Measurements from ENCODE around the gene TNFRSF8. TPM values are rescaled to one million over a fixed set of nuclear protein-coding genes. Genes with fewer than 3 reads are reported as not detected.

Gene TNFRSF8
- polyA plus RNA-seq, 1 donor (not counting 4 experiments of a cell fraction or from before 2014, with no cell fraction given), result 0.03 TPM

- Histone ChIP-seq H2AFZ (ENCODE audit: control insufficient read depth, low read length) (no peak overlapping the region), H3K4me2 (ENCODE audit: control insufficient read depth, extremely low read depth, insufficient read depth, low read depth, low read length) (no peak overlapping the region), H3K27ac (ENCODE audit: control insufficient read depth, insufficient read depth, low read length) (no peak overlapping the region), H3K4me1 (ENCODE audit: control insufficient read depth, extremely low read depth, insufficient read depth, low read length) (no peaks in the 10 kb centered on the region), H3K9me3 (ENCODE audit: control insufficient read depth, low read depth, low read length) (no peaks in the 10 kb centered on the region), H3K4me3 (ENCODE audit: control insufficient read depth in 2 of 3, extremely low read depth in 1 of 3, insufficient read depth in 2 of 3, low read depth in 1 of 3, low read length in 3 of 3) (no peak overlapping the region), H3K36me3 (ENCODE audit: control insufficient read depth in 2 of 2, extremely low read depth in 1 of 2, insufficient read depth in 2 of 2, low read length in 2 of 2) (no peaks in the 10 kb centered on the region), H3K27me3 (ENCODE audit: control insufficient read depth, extremely low read depth, insufficient read depth, low read length) (peaks cover 4% of the 10 kb centered on the region), H4K20me1 (ENCODE audit: control insufficient read depth, extremely low read depth, insufficient read depth, low read length) (no peaks in the 10 kb centered on the region), H3K9ac (ENCODE audit: control insufficient read depth, extremely low read depth, insufficient read depth, low read length) (no peak overlapping the region), H3K79me2 (ENCODE audit: control insufficient read depth, insufficient read depth, low read length) (no peaks in the 10 kb centered on the region), H3K9me1 (ENCODE audit: control insufficient read depth, extremely low read depth, insufficient read depth, low read length) (no peaks in the 10 kb centered on the region)
- DNase-seq (ENCODE audit: low read depth, low spot score), result no peak
- dilution Hi-C loops (cut with MboI; ENCODE audit: extremely low pct_ligation_motif_present, low sequenced_read_pairs), result no loop called here
- no peak for FAIRE-seq
- TF ChIP-seq EZH2 (IDR thresholded peaks at IDR 0.05; ENCODE audit: low read length), result no peak
- TF ChIP-seq, protein P1, sequence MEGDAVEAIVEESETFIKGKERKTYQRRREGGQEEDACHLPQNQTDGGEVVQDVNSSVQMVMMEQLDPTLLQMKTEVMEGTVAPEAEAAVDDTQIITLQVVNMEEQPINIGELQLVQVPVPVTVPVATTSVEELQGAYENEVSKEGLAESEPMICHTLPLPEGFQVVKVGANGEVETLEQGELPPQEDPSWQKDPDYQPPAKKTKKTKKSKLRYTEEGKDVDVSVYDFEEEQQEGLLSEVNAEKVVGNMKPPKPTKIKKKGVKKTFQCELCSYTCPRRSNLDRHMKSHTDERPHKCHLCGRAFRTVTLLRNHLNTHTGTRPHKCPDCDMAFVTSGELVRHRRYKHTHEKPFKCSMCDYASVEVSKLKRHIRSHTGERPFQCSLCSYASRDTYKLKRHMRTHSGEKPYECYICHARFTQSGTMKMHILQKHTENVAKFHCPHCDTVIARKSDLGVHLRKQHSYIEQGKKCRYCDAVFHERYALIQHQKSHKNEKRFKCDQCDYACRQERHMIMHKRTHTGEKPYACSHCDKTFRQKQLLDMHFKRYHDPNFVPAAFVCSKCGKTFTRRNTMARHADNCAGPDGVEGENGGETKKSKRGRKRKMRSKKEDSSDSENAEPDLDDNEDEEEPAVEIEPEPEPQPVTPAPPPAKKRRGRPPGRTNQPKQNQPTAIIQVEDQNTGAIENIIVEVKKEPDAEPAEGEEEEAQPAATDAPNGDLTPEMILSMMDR (optimal IDR thresholded peaks at IDR 0.05 in 1 of 3, IDR thresholded peaks at IDR 0.05 in 1 of 3, conservative IDR thresholded peaks at IDR 0.05 in 1 of 3; ENCODE audit: extremely low read depth in 1 of 3, insufficient read depth in 2 of 3, low read length in 3 of 3), result no peak
Measured at GRCh38 chr1:12142141-12142823, 79.2 kb downstream of the TNFRSF8 start.

DNA sequence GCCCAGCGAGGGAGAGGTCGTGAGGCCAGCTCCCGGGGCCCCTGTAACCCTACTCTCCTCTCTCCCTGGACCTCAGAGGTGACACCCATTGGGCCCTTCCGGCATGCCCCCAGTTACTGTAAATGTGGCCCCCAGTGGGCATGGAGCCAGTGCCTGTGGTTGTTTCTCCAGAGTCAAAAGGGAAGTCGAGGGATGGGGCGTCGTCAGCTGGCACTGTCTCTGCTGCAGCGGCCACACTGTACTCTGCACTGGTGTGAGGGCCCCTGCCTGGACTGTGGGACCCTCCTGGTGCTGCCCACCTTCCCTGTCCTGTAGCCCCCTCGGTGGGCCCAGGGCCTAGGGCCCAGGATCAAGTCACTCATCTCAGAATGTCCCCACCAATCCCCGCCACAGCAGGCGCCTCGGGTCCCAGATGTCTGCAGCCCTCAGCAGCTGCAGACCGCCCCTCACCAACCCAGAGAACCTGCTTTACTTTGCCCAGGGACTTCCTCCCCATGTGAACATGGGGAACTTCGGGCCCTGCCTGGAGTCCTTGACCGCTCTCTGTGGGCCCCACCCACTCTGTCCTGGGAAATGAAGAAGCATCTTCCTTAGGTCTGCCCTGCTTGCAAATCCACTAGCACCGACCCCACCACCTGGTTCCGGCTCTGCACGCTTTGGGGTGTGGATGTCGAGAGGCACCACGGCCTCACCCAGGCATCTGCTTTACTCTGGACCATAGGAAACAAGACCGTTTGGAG, 80.0 kb downstream of the TNFRSF8 start:
- FAIRE-seq (no peak), DNase-seq (ENCODE audit: low read depth, low spot score) (no peak)
- Histone ChIP-seq H3K27me3 (ENCODE audit: control insufficient read depth, extremely low read depth, insufficient read depth, low read length) (peaks cover 4% of the 10 kb centered on the region), H2AFZ (ENCODE audit: control insufficient read depth, low read length) (no peak overlapping the region), H3K4me2 (ENCODE audit: control insufficient read depth, extremely low read depth, insufficient read depth, low read depth, low read length) (no peak overlapping the region), H3K9ac (ENCODE audit: control insufficient read depth, extremely low read depth, insufficient read depth, low read length) (no peak overlapping the region), H3K4me3 (ENCODE audit: control insufficient read depth in 2 of 3, extremely low read depth in 1 of 3, insufficient read depth in 2 of 3, low read depth in 1 of 3, low read length in 3 of 3) (no peak overlapping the region), H4K20me1 (ENCODE audit: control insufficient read depth, extremely low read depth, insufficient read depth, low read length) (no peaks in the 10 kb centered on the region), H3K27ac (ENCODE audit: control insufficient read depth, insufficient read depth, low read length) (no peak overlapping the region), H3K9me1 (ENCODE audit: control insufficient read depth, extremely low read depth, insufficient read depth, low read length) (no peaks in the 10 kb centered on the region), H3K9me3 (ENCODE audit: control insufficient read depth, low read depth, low read length) (no peaks in the 10 kb centered on the region), H3K4me1 (ENCODE audit: control insufficient read depth, extremely low read depth, insufficient read depth, low read length) (no peaks in the 10 kb centered on the region), H3K79me2 (ENCODE audit: control insufficient read depth, insufficient read depth, low read length) (no peaks in the 10 kb centered on the region), H3K36me3 (ENCODE audit: control insufficient read depth in 2 of 2, extremely low read depth in 1 of 2, insufficient read depth in 2 of 2, low read length in 2 of 2) (no peaks in the 10 kb centered on the region)
- no peak for TF ChIP-seq EZH2 (IDR thresholded peaks at IDR 0.05; ENCODE audit: low read length)
- TF ChIP-seq, protein P1 (optimal IDR thresholded peaks at IDR 0.05 in 1 of 3, IDR thresholded peaks at IDR 0.05 in 1 of 3, conservative IDR thresholded peaks at IDR 0.05 in 1 of 3; ENCODE audit: extremely low read depth in 1 of 3, insufficient read depth in 2 of 3, low read length in 3 of 3), result no peak
- dilution Hi-C loops (cut with MboI; ENCODE audit: extremely low pct_ligation_motif_present, low sequenced_read_pairs), result no loop called here

All from keratinocyte (primary cell).